Measurements from ENCODE around the gene UGT8.

Gene UGT8

GRCh38 chr4:114691865-114692264 is 93.3 kb downstream of the UGT8 start:
- no peak for DNase-seq (ENCODE audit: low read depth in 2 of 2)

GRCh38 chr4:114692958-114693357 is 94.4 kb downstream of the UGT8 start:
- no peak for DNase-seq (ENCODE audit: low read depth in 2 of 2)

- no peak for DNase-seq (ENCODE audit: low read depth in 2 of 2)
Measured at GRCh38 chr4:114694770-114695169, 96.2 kb downstream of the UGT8 start.

GRCh38 chr4:114698231-114698630 is 99.6 kb downstream of the UGT8 start:
- no peak for DNase-seq (ENCODE audit: low read depth in 2 of 2)

GRCh38 chr4:114701491-114701890 is 102.9 kb downstream of the UGT8 start:
- DNase-seq (ENCODE audit: low read depth in 2 of 2), result no peak

GRCh38 chr4:114717432-114717831 is 118.8 kb downstream of the UGT8 start:
- no peak for DNase-seq (ENCODE audit: low read depth in 2 of 2)

GRCh38 chr4:114725066-114725465 is 126.5 kb downstream of the UGT8 start:
- no peak for DNase-seq (ENCODE audit: low read depth in 2 of 2)

GRCh38 chr4:114727461-114727860 is 128.9 kb downstream of the UGT8 start:
- no peak for DNase-seq (ENCODE audit: low read depth in 2 of 2)

Measured in stimulated activated CD4-positive, alpha-beta T cell treated with anti-CD3 and anti-CD28 coated beads, Interleukin-12 subunit alpha, Interleukin-12 subunit beta, amount 100 ng/mL, for 24 hours (primary cell).